NB4 (cell line): ENCODE results near the gene HS3ST6.
"Not testable (repeated sequence)": the region's sequence is repeated elsewhere in the genome, so short reads cannot be mapped to it uniquely, and the experiment has no call there.

ENCODE experiments used
- DNase-seq: peaks from one replicate; pipeline ENCODE4 v3.0.0; 2010; ENCODE audit warnings: low read depth
- H3K4me3 ChIP-seq: one replicate; pipeline ENCODE4 v1.5.1; 2011; ENCODE audit warnings: mild to moderate bottlenecking, low read depth, low read length, moderate library complexity
- MAX ChIP-seq: IDR thresholded peaks from 2 replicates; pipeline ENCODE4 v1.6.1; 2011; ENCODE audit warnings: low read depth, low read length
- MYC ChIP-seq: IDR thresholded peaks from 2 replicates; pipeline ENCODE4 v1.6.1; 2011; ENCODE audit warnings: low read depth, low read length
- POLR2A ChIP-seq: IDR thresholded peaks from 2 replicates; pipeline ENCODE4 v1.6.1; 2011; ENCODE audit warnings: mild to moderate bottlenecking; ENCODE audit not compliant: insufficient read length; ENCODE audit errors: extremely low read depth
- TF ChIP-seq, protein P1 (sequence below): IDR thresholded peaks from one replicate; pipeline ENCODE4 v1.5.1; 2012; ENCODE audit warnings: low read depth, low read length

HS3ST6 gene

DNA sequence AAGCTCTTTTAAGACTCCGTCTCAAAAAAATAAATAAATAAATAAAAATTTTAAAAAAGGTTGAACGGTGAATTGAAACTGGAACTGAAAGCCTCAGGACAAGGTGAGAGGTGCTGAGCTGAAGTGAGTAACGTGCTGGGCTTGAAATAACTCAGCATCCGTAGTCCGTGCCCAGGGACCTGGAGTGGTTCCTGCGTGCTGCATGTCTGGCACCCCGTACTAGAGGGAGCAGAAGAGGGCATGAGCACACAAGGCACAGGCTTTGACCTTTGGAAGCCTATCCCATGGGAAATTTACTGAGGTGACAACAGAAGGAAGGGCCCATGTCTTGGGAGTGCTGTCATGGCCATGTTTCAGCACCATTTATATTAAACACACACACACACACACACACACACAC, 41.7 kb downstream of the HS3ST6 start:
- TF ChIP-seq MAX (no peak), MYC (no peak), POLR2A (no peak)
- TF ChIP-seq, protein P1, sequence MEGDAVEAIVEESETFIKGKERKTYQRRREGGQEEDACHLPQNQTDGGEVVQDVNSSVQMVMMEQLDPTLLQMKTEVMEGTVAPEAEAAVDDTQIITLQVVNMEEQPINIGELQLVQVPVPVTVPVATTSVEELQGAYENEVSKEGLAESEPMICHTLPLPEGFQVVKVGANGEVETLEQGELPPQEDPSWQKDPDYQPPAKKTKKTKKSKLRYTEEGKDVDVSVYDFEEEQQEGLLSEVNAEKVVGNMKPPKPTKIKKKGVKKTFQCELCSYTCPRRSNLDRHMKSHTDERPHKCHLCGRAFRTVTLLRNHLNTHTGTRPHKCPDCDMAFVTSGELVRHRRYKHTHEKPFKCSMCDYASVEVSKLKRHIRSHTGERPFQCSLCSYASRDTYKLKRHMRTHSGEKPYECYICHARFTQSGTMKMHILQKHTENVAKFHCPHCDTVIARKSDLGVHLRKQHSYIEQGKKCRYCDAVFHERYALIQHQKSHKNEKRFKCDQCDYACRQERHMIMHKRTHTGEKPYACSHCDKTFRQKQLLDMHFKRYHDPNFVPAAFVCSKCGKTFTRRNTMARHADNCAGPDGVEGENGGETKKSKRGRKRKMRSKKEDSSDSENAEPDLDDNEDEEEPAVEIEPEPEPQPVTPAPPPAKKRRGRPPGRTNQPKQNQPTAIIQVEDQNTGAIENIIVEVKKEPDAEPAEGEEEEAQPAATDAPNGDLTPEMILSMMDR: no peak
- no peak for DNase-seq
- no peak overlapping the region for H3K4me3 ChIP-seq

GRCh38 chr16:1876066-1876465, 42.1 kb downstream of the HS3ST6 start:
- H3K4me3 ChIP-seq, DNase-seq: not testable (repeated sequence)

DNA sequence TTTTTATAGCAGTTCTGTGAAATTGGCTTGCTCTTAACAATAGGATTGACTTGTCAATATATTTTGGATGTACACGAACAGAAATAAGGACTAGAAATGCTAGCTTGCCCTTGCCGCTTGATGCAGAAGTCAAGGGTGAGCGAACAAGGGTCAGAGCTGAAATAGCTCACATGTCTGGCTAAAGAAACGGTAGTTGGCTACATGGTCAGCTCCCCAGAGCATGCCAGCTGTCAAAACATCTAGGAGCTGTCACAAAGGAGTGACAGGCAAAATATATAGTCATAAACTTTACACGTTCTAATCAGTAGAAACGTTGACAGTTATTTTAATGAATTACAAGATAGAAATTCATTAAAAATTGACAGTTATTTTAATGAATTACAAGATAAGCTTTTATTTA, 43.4 kb downstream of the HS3ST6 start:
- no peak overlapping the region for H3K4me3 ChIP-seq
- TF ChIP-seq MAX: no peak
- TF ChIP-seq, protein P1: no peak
- no peak for TF ChIP-seq POLR2A
- TF ChIP-seq MYC: no peak
- DNase-seq: no peak

GRCh38 chr16:1871974-1872635, 46.1 kb downstream of the HS3ST6 start, which contains the start of gene MEIOB:
Gene MEIOB (minus strand): TSS chr16:1872164. CDS start chr16:1868175, 3,989 bp downstream.
- no peak for TF ChIP-seq POLR2A
- H3K4me3 ChIP-seq: no peak within 1 kb of the TSS
- DNase-seq: no peak

DNA sequence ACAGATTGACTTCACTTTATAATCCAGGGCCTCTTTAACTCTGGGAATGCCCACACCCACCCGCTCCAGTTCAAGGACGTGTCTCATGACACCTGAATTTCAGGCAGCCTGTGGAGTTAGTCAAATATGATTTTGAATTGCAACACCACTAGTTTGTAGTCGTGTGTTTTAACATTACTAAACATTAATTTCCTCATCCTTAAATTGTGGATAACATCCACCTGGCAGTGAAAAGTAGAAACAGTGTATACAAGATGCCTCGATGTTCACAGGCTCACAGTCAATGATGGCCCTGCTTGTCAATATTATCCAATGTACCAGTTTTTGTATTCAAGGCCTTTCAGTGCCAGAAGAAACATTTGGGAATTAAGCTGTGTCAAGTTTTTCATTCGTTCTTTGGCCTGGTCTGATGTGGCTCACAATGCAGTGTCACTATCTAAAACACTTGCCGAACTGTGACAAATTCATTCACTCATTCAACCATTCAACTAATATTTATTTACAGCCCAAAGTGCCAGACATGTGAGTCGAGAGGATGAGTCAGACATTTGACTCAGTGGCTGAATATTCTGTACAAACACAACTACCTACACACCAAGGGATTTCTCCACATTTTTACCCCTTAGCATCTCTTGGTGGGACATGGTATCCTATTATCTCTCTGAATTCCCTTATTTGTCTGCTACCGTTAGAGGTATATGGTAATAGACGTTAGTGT, 47.7 kb downstream of the HS3ST6 start:
- no peak for DNase-seq

GRCh38 chr16:1865902-1866690, 52.1 kb downstream of the HS3ST6 start:
- no peak for DNase-seq
- H3K4me3 ChIP-seq: no peak overlapping the region
- TF ChIP-seq, protein P1: no peak
- TF ChIP-seq MAX (no peak), MYC (no peak)

More for the DNA sequence above, 47.7 kb downstream of the HS3ST6 start:
- H3K4me3 ChIP-seq: no peak overlapping the region
- no peak for TF ChIP-seq POLR2A
- TF ChIP-seq, protein P1: no peak
- TF ChIP-seq MYC: no peak
- TF ChIP-seq MAX: no peak
